Ishikawa (cell line): ENCODE results near the gene STMN1.

Experiments
- CEBPB ChIP-seq: IDR thresholded peaks from 2 replicates; pipeline ENCODE4 v1.6.1; 2012
- CREB1 ChIP-seq: IDR thresholded peaks from 2 replicates; pipeline ENCODE4 v1.6.1; 2012; ENCODE audit warnings: low read depth
- EGR1 ChIP-seq: IDR thresholded peaks from 2 replicates; pipeline ENCODE4 v1.6.1; 2012
- EP300 ChIP-seq: IDR thresholded peaks from 2 replicates; pipeline ENCODE4 v1.6.1; 2012; ENCODE audit warnings: borderline replicate concordance
- FOXM1 ChIP-seq: IDR thresholded peaks from 2 replicates; pipeline ENCODE4 v1.6.1; 2012; ENCODE audit warnings: low read depth, borderline replicate concordance
- NFIC ChIP-seq: IDR thresholded peaks from 2 replicates; pipeline ENCODE4 v1.6.1; 2012
- RAD21 ChIP-seq: IDR thresholded peaks from 2 replicates; pipeline ENCODE4 v1.6.1; 2012; ENCODE audit warnings: low read depth
- TAF1 ChIP-seq: IDR thresholded peaks from 2 replicates; pipeline ENCODE4 v1.6.1; 2012; ENCODE audit warnings: low read depth, mild to moderate bottlenecking
- TCF12 ChIP-seq: IDR thresholded peaks from 2 replicates; pipeline ENCODE4 v1.6.1; 2012; ENCODE audit warnings: low read depth
- TEAD4 ChIP-seq: IDR thresholded peaks from 2 replicates; pipeline ENCODE4 v1.6.1; 2012
- YY1 ChIP-seq: IDR thresholded peaks from 2 replicates; pipeline ENCODE4 v1.6.1; 2012; ENCODE audit warnings: low read depth
- ZBTB7A ChIP-seq: IDR thresholded peaks from 2 replicates; pipeline ENCODE4 v1.6.1; 2012; ENCODE audit warnings: low read depth
- TF ChIP-seq, protein P1 (sequence below): IDR thresholded peaks from 2 replicates; pipeline ENCODE4 v1.6.1; 2012
- TF ChIP-seq, protein P2 (sequence below): IDR thresholded peaks from 2 replicates; pipeline ENCODE4 v1.6.1; 2012; ENCODE audit warnings: low read depth, mild to moderate bottlenecking
- TF ChIP-seq, protein P3 (sequence below): IDR thresholded peaks from 2 replicates; pipeline ENCODE4 v1.6.1; 2012

The STMN1 gene

DNA sequence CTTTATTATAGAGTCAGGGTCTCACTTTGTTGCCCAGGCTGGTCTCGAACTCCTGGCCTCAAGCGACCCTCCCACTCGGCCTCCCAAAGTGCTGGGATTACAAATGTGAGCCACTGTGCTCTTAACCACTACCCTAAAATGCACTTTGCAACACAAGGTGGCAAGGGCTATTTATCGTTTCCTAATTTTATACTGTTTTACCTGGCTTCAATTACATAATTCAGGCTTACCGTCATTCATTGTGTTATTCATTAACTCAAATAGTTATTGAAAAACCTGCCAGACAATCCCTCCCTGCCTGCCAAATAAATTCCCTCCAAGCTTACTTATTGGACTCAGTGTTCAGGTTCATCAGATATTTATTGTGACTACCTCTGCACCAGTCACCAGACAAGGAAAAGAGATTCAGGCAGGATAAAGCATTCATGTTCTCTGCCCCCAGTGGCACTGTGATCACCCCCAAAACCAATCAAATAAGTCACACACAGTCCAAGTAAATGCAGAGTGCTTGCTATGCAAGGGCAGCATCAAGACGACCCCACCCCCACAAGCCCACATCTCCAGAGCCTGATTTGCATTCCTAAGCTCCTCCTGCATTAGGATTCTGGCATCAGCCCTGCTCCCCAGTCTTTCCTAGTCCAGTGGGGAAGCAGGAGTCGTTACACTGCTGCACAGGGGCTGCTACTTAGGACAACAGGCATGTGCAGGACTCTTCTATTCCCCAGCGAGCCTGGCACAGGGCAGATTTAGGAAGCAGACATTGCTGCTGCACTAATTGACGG is 38.8 kb downstream of the STMN1 start:
- TF ChIP-seq CEBPB: no peak
- TF ChIP-seq EGR1: no peak
- no peak for TF ChIP-seq YY1
- TF ChIP-seq RAD21: no peak
- no peak for TF ChIP-seq ZBTB7A
- no peak for TF ChIP-seq NFIC
- TF ChIP-seq, protein P1, sequence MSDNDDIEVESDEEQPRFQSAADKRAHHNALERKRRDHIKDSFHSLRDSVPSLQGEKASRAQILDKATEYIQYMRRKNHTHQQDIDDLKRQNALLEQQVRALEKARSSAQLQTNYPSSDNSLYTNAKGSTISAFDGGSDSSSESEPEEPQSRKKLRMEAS: no peak

DNA sequence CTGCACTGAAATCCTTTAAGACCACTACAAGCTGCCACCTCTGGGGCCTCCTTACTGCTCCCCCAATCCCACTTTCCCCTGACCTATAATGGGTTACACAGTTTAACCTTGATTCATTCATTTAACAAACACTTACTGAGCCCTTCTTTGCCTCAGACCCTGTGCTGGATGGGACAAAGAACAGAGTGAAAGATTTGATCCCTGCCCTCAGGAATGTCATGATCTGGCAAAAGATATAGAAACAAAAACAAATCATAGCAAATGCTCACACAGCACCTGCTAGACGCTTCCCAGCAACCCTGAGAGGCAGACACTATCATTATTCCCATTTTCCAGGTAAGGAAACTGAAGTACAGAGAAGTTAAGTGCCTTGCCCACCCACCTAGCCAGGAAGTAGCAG is 39.9 kb downstream of the STMN1 start:
- TF ChIP-seq CEBPB (no peak), EGR1 (no peak), EP300 (no peak), CREB1 (no peak)

DNA sequence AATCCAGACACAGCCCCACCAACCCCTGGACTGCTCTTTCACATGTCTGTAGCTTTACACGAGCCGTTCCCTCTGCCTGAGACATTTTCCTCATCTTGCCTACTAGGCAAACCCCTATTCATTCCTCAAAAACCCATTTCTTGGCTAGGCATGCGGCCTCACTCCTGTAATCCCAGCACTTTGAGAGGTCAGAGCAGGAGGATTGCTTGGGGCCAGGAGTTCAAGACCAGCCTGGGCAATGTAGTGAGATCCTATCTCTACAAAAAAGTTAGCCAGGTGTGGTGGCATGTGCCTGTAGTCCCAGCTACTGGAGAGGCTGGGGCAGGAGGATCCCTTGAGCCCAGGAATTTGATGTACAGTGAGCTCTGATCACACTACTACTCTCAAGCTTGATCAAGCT is 41.8 kb downstream of the STMN1 start:
- TF ChIP-seq EP300: no peak
- no peak for TF ChIP-seq YY1

DNA sequence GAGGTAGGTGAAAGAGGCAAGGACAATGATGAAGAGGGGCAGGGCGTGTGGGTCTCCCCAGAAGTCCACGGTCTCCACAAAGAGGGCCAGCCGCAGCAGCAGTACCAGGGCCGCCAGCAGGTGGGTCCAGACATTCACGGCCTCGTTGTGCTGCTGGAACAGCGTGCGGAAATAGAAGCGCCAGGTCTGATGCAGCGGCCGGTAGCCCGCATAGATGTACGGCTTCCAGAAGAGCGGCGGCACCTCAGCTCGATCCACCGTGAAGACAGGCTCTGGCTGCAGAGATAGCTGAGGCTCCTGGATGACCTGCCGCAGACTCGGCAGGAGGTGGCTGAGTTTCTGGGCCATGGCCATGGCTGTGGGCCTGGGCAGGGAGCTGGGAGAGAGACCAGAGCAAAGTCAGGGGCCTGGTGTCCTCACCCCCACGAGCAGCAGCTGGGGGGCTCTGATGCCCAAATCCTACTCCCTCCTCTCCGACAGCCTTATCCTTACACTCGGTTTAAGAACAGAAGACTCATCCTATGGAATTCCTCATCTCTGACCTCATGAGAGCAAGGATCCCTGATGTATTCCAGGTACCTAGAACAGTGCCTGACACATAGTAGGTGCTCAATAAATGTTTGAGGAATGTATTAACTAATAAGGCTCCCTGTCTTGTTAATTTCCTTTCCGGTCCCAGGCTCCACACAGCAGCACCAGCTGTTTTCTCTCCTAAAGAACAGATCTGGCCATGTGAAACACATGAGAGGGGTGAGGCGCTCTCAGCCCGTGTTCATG is 42.5 kb downstream of the STMN1 start:
- TF ChIP-seq, protein P2, sequence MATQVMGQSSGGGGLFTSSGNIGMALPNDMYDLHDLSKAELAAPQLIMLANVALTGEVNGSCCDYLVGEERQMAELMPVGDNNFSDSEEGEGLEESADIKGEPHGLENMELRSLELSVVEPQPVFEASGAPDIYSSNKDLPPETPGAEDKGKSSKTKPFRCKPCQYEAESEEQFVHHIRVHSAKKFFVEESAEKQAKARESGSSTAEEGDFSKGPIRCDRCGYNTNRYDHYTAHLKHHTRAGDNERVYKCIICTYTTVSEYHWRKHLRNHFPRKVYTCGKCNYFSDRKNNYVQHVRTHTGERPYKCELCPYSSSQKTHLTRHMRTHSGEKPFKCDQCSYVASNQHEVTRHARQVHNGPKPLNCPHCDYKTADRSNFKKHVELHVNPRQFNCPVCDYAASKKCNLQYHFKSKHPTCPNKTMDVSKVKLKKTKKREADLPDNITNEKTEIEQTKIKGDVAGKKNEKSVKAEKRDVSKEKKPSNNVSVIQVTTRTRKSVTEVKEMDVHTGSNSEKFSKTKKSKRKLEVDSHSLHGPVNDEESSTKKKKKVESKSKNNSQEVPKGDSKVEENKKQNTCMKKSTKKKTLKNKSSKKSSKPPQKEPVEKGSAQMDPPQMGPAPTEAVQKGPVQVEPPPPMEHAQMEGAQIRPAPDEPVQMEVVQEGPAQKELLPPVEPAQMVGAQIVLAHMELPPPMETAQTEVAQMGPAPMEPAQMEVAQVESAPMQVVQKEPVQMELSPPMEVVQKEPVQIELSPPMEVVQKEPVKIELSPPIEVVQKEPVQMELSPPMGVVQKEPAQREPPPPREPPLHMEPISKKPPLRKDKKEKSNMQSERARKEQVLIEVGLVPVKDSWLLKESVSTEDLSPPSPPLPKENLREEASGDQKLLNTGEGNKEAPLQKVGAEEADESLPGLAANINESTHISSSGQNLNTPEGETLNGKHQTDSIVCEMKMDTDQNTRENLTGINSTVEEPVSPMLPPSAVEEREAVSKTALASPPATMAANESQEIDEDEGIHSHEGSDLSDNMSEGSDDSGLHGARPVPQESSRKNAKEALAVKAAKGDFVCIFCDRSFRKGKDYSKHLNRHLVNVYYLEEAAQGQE: no peak
- no peak for TF ChIP-seq EP300
- TF ChIP-seq, protein P3, sequence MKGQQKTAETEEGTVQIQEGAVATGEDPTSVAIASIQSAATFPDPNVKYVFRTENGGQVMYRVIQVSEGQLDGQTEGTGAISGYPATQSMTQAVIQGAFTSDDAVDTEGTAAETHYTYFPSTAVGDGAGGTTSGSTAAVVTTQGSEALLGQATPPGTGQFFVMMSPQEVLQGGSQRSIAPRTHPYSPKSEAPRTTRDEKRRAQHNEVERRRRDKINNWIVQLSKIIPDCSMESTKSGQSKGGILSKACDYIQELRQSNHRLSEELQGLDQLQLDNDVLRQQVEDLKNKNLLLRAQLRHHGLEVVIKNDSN: no peak
- TF ChIP-seq, protein P1: no peak
- TF ChIP-seq CEBPB: no peak
- TF ChIP-seq TCF12: no peak
- no peak for TF ChIP-seq CREB1
- no peak for TF ChIP-seq FOXM1
- no peak for TF ChIP-seq ZBTB7A
- no peak for TF ChIP-seq TAF1
- TF ChIP-seq NFIC: no peak
- no peak for TF ChIP-seq YY1
- TF ChIP-seq TEAD4: no peak
- no peak for TF ChIP-seq EGR1
- TF ChIP-seq RAD21: no peak

DNA sequence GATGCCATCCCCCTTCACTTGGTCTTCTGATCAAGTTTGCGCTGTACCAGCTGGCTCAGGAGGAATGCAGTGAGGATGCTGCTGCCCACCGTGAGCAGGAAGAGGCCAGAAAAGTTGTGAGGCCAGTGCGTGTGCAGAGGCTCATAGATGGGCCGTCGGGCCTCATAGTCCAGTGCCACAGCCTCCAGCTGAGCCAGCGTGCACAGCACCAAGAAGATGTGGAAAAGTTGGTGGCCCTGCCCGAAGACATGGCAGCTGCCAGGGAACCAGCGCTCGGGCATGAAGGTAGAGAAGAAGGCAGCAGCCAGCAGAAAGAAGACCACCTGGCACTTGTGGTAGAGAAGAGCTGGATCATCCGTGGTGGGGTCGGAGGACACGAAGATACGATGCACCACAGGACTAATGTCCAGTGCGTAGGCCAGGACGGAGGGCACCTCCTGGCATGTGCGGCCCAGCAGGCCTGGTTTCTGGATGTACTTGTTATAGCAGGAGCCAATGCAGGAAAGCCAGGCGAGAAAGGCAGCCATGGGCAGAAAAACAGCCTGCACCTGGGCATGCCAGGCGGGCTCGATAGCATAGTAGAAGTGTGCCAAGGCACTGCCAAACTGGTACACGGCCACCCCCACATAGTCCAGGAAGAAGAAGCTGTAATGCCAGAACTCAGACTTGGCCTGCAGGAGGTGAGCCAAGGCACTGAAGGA is 43.3 kb downstream of the STMN1 start:
- TF ChIP-seq TAF1 (no peak), NFIC (no peak), RAD21 (no peak), FOXM1 (no peak), EGR1 (no peak), YY1 (no peak), TCF12 (no peak), TEAD4 (no peak), ZBTB7A (no peak), CEBPB (no peak), CREB1 (no peak), EP300 (no peak)
- TF ChIP-seq, protein P1: no peak
- TF ChIP-seq, protein P2: no peak
- TF ChIP-seq, protein P3: no peak
